GM12873 (cell line): ENCODE results near the gene PLXNA4.

ENCODE experiments used
- TF ChIP-seq, protein P1 (sequence below): IDR thresholded peaks from 2 replicates; pipeline ENCODE4 v1.5.1; 2012; ENCODE audit warnings: low read depth, mild to moderate bottlenecking, moderate library complexity, low read length, control low read depth; ENCODE audit not compliant: insufficient read depth; ENCODE audit errors: missing control alignments

The PLXNA4 gene

DNA sequence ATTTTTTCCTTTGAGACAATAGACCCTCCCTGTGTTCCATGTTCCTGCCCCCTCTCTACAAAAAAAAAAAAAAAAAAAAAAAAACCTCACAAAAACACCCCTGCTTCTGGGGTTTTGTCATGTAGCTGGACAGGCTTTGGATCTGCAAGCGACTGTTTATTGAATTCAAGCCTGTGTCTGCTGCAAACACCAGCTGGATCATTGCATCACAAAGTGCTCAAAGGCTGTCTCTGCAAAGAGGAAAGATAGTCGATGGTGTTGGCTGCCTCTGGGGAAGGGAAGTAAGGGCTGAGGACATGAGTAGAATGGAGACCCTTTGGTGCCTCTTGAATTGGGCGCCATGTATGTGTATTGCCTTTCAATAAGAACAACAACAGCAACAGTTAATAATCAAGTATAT, 471.2 kb downstream of the PLXNA4 start:
- TF ChIP-seq, protein P1, sequence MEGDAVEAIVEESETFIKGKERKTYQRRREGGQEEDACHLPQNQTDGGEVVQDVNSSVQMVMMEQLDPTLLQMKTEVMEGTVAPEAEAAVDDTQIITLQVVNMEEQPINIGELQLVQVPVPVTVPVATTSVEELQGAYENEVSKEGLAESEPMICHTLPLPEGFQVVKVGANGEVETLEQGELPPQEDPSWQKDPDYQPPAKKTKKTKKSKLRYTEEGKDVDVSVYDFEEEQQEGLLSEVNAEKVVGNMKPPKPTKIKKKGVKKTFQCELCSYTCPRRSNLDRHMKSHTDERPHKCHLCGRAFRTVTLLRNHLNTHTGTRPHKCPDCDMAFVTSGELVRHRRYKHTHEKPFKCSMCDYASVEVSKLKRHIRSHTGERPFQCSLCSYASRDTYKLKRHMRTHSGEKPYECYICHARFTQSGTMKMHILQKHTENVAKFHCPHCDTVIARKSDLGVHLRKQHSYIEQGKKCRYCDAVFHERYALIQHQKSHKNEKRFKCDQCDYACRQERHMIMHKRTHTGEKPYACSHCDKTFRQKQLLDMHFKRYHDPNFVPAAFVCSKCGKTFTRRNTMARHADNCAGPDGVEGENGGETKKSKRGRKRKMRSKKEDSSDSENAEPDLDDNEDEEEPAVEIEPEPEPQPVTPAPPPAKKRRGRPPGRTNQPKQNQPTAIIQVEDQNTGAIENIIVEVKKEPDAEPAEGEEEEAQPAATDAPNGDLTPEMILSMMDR: no peak

DNA sequence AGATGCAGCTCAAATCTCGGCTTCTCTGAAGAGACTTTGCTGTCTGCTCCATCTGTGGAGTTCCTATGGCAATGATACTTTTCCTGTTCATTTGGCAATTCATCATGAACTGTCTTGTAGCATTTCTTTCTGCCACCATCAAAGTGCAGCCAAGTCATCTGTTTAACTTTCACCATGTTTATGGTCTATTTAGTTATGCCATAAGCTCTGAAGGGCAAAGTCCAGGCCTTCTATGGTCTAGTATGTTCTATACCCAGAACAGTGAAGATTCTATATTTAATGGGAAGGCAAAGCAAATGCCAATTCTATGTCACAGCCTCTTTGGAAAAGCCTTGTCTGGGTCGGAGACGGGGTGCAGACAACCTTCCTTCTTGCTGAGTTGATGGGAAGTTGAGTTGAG, 472.6 kb downstream of the PLXNA4 start:
- TF ChIP-seq, protein P1: no peak

DNA sequence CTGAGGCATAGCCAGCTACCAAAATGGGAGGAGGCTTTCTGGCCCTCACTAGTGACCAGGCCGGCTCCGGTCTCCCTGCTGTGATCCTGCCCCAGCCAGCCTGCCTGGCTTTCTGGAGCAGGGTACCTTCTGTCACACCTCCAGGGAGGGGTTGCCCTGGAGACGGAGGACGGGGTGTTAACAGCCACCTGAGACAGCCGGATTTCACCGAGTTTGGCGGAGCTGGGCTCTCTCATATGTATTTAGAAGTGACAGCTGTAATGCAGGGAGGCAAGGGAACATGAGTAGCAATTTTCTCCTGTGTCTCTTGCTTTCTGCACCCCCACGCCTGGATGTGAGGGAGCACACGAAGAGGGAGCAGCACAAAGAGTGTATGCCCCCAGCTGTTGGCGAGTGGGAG, 473.3 kb downstream of the PLXNA4 start:
- TF ChIP-seq, protein P1: no peak

DNA sequence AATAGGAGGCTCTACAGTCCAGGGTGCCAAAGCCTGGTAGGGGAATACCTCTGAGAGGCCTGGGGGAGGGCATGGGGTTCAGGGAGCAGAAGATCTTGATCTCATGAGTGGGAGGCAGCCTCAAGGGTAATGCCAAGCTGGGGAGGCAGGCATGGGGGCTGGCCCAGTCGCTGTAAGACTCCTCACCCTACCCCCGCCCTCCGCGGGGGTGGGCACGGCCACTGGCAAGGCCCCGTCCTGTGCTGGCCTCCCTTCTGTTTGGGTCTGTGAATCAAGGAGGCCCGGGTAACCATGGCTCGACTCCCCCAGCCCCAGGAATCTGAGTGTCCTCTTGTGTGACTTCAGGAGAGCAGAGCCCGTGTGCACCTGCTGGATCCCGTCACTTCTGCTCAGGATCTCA, 473.9 kb downstream of the PLXNA4 start:
- TF ChIP-seq, protein P1: no peak

DNA sequence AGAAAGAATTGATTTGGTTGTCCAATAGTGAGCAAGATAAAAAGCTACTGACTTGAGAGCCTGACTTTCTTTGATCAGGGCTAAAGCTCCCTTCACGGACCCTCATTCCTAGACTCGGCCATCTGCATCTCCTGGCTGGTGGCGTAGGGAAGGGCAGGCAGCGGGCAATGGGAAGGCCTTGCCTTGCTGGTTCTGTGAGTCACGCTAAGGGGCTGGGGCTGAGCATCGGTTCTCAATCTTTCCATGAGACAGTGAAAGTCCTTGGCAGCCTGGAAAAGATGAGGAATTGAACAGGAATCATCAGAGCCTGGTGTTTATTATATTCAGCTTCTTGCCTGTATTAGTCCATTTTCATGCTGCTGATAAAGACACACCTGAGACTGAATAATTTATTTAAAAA, 475.3 kb downstream of the PLXNA4 start:
- TF ChIP-seq, protein P1: no peak

DNA sequence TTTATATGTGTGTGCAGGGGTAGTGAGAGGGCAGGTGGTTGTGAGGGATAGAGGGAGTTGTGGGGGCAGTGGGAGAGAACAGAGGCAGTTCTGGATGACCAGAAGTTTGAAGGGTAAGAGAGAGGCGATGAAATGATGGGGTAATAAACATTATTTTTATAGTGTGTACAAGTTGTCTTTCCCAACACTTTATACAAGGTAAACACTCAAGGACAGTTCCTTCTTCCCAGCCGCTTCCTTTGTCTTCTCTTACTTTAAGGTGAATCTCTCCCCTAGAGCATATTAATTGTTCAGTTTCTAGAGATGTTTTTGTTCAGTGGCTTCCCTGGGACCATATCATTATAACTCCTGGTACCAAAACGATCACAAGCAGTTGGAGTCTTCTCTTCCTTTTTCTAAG, 475.8 kb downstream of the PLXNA4 start:
- TF ChIP-seq, protein P1: no peak

DNA sequence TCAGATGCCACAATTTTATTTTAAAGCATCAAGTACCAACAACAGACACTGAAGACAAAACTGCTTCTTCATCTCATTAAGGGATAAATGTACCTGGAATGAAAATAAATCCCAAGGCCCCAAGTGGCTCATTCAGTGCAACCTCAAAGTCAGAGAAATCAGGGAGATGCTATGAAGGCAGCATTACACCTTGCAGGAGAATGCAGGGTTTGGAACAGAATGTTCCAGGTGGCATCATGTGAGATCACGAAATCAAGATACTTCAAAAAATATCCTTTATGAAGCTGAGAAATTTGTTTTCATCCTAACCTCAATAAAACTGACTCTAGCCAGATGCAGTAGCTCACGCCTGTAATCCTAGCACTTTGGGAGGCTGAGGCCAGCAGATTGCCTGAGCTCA, 477.1 kb downstream of the PLXNA4 start:
- TF ChIP-seq, protein P1: no peak
